PC-3 (cell line): ENCODE results near the gene VASH2. TPM values are rescaled to one million over a fixed set of nuclear protein-coding genes. Genes with fewer than 3 reads are reported as not detected.

Source experiments
- ATAC-seq: fragments of 200-7000 bp; cut with Tn5 transposase; 2 replicates; pipeline ENCODE4 v1.9.1; 2020; ENCODE audit warnings: mild to moderate bottlenecking, moderate library complexity
- BruUV-seq: library from RNA; stranded (reverse); fragments of 400-500 nt; replicated peaks from 2 replicates; lab custom pipeline; 2021; lab: Mats Ljungman, UMichigan
- CTCF ChIA-PET: fragments of 300-600 bp; sonication (Branson Sonifier 250); formaldehyde crosslinking; loops from one replicate; lab custom pipeline; 2022; ENCODE audit warnings: antibody characterized with exemption; lab: Charles Lee
- POLR2A ChIA-PET: fragments of 300-600 bp; sonication (Branson Sonifier 250); formaldehyde crosslinking; loops from one replicate; lab custom pipeline; 2022; ENCODE audit warnings: antibody characterized with exemption; ENCODE audit not compliant: unreplicated experiment; lab: Charles Lee
- DNase-seq: peaks from one replicate; pipeline ENCODE4 v3.0.0-alpha.2; 2015
- H2AFZ ChIP-seq: fragments of 300-600 bp; sonication (generic); 2 replicates; pipeline ENCODE4 v1.6.0; 2016; ENCODE audit warnings: antibody characterized with exemption, low read length
- H3F3A ChIP-seq: fragments of 300-600 bp; sonication (generic); one replicate; pipeline ENCODE4 v1.6.0; 2017; ENCODE audit warnings: antibody characterized with exemption, low read length, control low read depth, mild to moderate bottlenecking; ENCODE audit not compliant: unreplicated experiment
- H3K27ac ChIP-seq: fragments of 300-600 bp; sonication (generic); 2 replicates; pipeline ENCODE4 v1.5.1; 2016; ENCODE audit warnings: mild to moderate bottlenecking, low read length
- H3K27me3 ChIP-seq: fragments of 300-600 bp; sonication (generic); 2 replicates; pipeline ENCODE4 v1.6.1; 2016; ENCODE audit warnings: low read length, mixed read lengths
- H3K36me3 ChIP-seq: fragments of 300-600 bp; sonication (generic); 2 replicates; pipeline ENCODE4 v1.6.1; 2016; ENCODE audit warnings: low read depth, mixed run types, low read length, mixed read lengths
- H3K4me1 ChIP-seq: fragments of 300-600 bp; sonication (generic); 2 replicates; pipeline ENCODE4 v1.5.1; 2016; ENCODE audit warnings: low read length; ENCODE audit not compliant: insufficient read depth
- H3K4me2 ChIP-seq: fragments of 300-600 bp; sonication (generic); 2 replicates; pipeline ENCODE4 v1.6.0; 2016; ENCODE audit warnings: low read length
- H3K4me3 ChIP-seq: fragments of 300-600 bp; sonication (generic); 2 replicates; pipeline ENCODE4 v1.5.1; 2016; ENCODE audit warnings: mild to moderate bottlenecking, low read length, mixed read lengths
- H3K79me2 ChIP-seq: fragments of 300-600 bp; sonication (generic); 2 replicates; pipeline ENCODE4 v1.6.1; 2017; ENCODE audit warnings: low read length, mixed read lengths
- H3K9ac ChIP-seq: fragments of 300-600 bp; sonication (generic); 2 replicates; pipeline ENCODE4 v1.6.0; 2016; ENCODE audit warnings: mild to moderate bottlenecking, low read length
- H3K9me2 ChIP-seq: fragments of 300-600 bp; sonication (generic); replicated peaks from 2 replicates; pipeline ENCODE4 v1.6.1; 2016; ENCODE audit warnings: mixed run types, low read length, mixed read lengths
- H3K9me3 ChIP-seq: fragments of 300-600 bp; sonication (generic); 2 replicates; pipeline ENCODE4 v1.6.1; 2016; ENCODE audit warnings: low read length, mixed read lengths
- H4K20me1 ChIP-seq: fragments of 300-600 bp; sonication (generic); 2 replicates; pipeline ENCODE4 v1.6.1; 2016; ENCODE audit warnings: low read length, mixed read lengths
- EZH2 ChIP-seq: fragments of 300-600 bp; sonication (generic); IDR thresholded peaks from one replicate; pipeline ENCODE4 v1.6.1; 2017; ENCODE audit warnings: antibody characterized with exemption, mild to moderate bottlenecking, low read length; ENCODE audit not compliant: unreplicated experiment
- EZH2phosphoT487 ChIP-seq: fragments of 300-600 bp; sonication (generic); IDR thresholded peaks from 2 replicates; pipeline ENCODE4 v1.6.1; 2018; ENCODE audit warnings: mild to moderate bottlenecking, antibody characterized with exemption, low read length, borderline replicate concordance
- intact Hi-C: fragments of 100-400 bp; cut with micrococcal nuclease; formaldehyde crosslinking; loops from 2 replicates; pipeline ENCODE4 v1.9.0; 2023
- total RNA-seq: library from RNA; depleted of rRNA; stranded (reverse); fragments of >200 nt; gene quantifications from 2 replicates; pipeline ENCODE4 v1.2.3, GENCODE V29; 2014
- TF ChIP-seq, protein P1 (sequence below): fragments of 300-600 bp; sonication (generic); conservative IDR thresholded peaks from 2 replicates; pipeline ENCODE4 v1.5.1; 2017; ENCODE audit warnings: antibody characterized with exemption, low read depth, mild to moderate bottlenecking, low read length

VASH2 gene
- total RNA-seq, 1 experiment from 2014 or later = 4.7 TPM

DNA sequence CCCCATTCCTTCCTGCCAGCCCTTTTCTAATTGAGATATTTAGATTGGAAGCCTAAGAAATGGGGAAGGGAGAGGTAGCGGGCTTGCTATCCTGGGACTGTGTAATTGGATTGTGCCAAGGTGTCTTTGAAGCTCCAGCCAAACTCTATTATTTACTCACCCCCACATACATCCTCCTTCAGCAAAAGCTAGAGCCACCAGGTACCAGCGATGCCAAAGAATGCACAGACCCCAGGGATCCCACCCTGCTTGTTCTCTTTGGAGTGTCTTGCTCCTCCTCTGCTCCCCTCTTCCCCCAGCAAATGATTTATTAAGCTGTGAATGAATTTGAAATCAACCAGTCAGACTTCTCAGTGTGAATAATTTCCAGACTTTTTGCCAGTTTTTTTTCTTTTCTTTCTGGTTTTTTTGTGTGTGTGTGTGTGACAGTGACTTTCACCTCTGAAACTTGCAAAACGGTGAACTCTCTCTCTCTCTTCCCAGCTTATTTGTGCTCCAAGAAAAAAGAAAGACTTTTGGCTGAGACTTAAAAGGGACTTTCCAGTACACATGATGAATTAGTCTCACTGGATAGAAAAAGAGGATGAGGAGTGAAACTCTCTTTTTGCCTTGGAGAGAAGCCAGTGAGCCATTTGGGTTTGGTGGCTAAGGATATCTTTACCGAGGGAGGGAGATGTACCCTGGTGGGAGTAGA lies 1.8 kb downstream of the VASH2 start:
- Histone ChIP-seq H3K9me3 (no peaks in the 10 kb centered on the region), H3K27ac (no peak overlapping the region), H3K36me3 (no peaks in the 10 kb centered on the region), H3K4me3 (peak overlapping the region; percentile 71; the same call in 1 of the 2 replicates), H3K27me3 (no peaks in the 10 kb centered on the region), H4K20me1 (no peaks in the 10 kb centered on the region), H3K4me1 (peaks cover 13% of the 10 kb centered on the region), H2AFZ (peak overlapping the region; percentile 61; the same call in 1 of the 2 replicates), H3K79me2 (no peaks in the 10 kb centered on the region), H3K9ac (no peak overlapping the region), H3K9me2 (no peaks in the 10 kb centered on the region), H3K4me2 (peak overlapping the region; percentile 98; the same call in 1 of the 2 replicates), H3F3A (no peaks in the 10 kb centered on the region)
- POLR2A ChIA-PET = no interaction called here
- intact Hi-C loops = loop anchor here (5.0 kb wide), 1 partner anchor 95 kb away; the partner anchor contains the start of gene FLVCR1
- CTCF ChIA-PET = interaction anchor here (0.6 kb wide), 1 partner anchor 160 kb away, joined by 6 read pairs; no protein-coding TSS in a partner anchor
- ATAC-seq (no peak), DNase-seq (no peak)
- no TSS peak for BruUV-seq
- no peak for TF ChIP-seq EZH2
- no peak for TF ChIP-seq EZH2phosphoT487
- TF ChIP-seq, protein P1, sequence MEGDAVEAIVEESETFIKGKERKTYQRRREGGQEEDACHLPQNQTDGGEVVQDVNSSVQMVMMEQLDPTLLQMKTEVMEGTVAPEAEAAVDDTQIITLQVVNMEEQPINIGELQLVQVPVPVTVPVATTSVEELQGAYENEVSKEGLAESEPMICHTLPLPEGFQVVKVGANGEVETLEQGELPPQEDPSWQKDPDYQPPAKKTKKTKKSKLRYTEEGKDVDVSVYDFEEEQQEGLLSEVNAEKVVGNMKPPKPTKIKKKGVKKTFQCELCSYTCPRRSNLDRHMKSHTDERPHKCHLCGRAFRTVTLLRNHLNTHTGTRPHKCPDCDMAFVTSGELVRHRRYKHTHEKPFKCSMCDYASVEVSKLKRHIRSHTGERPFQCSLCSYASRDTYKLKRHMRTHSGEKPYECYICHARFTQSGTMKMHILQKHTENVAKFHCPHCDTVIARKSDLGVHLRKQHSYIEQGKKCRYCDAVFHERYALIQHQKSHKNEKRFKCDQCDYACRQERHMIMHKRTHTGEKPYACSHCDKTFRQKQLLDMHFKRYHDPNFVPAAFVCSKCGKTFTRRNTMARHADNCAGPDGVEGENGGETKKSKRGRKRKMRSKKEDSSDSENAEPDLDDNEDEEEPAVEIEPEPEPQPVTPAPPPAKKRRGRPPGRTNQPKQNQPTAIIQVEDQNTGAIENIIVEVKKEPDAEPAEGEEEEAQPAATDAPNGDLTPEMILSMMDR = no peak

DNA sequence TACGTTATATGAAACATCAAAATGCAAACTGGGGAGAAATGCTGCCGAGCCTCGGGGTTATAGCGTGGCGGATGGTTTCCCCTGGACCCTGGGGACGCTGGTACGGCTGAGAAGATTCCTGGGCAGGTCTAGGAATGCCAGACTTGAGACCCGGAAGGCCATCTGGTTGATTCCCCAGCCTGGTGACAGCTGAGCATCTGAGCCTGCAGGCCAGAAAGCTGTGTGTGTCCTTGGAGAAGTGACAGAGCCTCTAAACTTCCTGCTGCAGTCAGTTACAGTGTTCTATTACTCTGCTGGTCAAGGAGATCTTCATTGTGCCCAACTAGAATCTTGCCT lies 2.3 kb downstream of the VASH2 start:
- ATAC-seq (no peak), DNase-seq (no peak)
- no peaks in the 10 kb centered on the region for H3K9me3 ChIP-seq
- no peaks in the 10 kb centered on the region for H3K9me2 ChIP-seq
- no TSS peak for BruUV-seq
- H2AFZ ChIP-seq = no peak overlapping the region
- H3K4me3 ChIP-seq = no peak overlapping the region
- no peaks in the 10 kb centered on the region for H3K79me2 ChIP-seq
- H4K20me1 ChIP-seq = no peaks in the 10 kb centered on the region
- no peaks in the 10 kb centered on the region for H3K36me3 ChIP-seq
- H3K4me1 ChIP-seq = peaks cover 13% of the 10 kb centered on the region
- no peak for TF ChIP-seq EZH2
- TF ChIP-seq, protein P1 = no peak
- no peak for TF ChIP-seq EZH2phosphoT487
- ChIA-PET POLR2A (no interaction called here), CTCF (no interaction called here)
- H3K4me2 ChIP-seq = no peak overlapping the region
- no peaks in the 10 kb centered on the region for H3K27me3 ChIP-seq
- no peak overlapping the region for H3K27ac ChIP-seq
- no peak overlapping the region for H3K9ac ChIP-seq
- H3F3A ChIP-seq = no peaks in the 10 kb centered on the region
- intact Hi-C loops = loop anchor here (5.0 kb wide), 1 partner anchor 95 kb away; the partner anchor contains the start of gene FLVCR1

DNA sequence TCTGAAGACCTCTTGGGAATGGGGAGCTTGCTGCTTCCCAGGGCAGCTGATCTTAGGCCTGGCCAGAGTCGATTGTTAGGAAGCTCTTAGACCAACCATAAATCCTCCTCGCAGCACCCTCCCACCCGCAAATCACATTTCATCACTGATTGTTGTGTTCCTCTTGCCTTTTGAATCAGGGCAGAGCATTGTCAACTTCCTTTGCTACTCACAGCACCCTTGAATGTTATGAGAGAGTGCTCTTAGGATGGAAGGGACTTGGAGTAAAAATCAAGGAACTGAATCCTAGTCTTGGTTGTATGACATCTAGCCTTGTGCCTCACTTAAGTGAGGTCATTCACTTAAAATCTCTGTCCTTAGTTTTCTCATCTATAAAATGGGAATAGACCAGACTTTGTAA lies 3.0 kb downstream of the VASH2 start:
- intact Hi-C loops = loop anchor here (5.0 kb wide), 1 partner anchor 96 kb away; the partner anchor contains the start of gene FLVCR1
- no peaks in the 10 kb centered on the region for H3K79me2 ChIP-seq
- no peaks in the 10 kb centered on the region for H3F3A ChIP-seq
- BruUV-seq = no TSS peak
- no peak for ATAC-seq
- H3K27ac ChIP-seq = no peak overlapping the region
- TF ChIP-seq, protein P1 = no peak
- no peak for TF ChIP-seq EZH2
- TF ChIP-seq EZH2phosphoT487 = no peak
- H3K9me3 ChIP-seq = no peaks in the 10 kb centered on the region
- H3K27me3 ChIP-seq = no peaks in the 10 kb centered on the region
- no peak for DNase-seq
- H2AFZ ChIP-seq = no peak overlapping the region
- peaks cover 13% of the 10 kb centered on the region for H3K4me1 ChIP-seq
- H3K9me2 ChIP-seq = no peaks in the 10 kb centered on the region
- ChIA-PET POLR2A (no interaction called here), CTCF (no interaction called here)
- H4K20me1 ChIP-seq = no peaks in the 10 kb centered on the region
- no peak overlapping the region for H3K4me2 ChIP-seq
- H3K36me3 ChIP-seq = no peaks in the 10 kb centered on the region
- no peak overlapping the region for H3K9ac ChIP-seq
- no peak overlapping the region for H3K4me3 ChIP-seq
